HG03342 (cell line): ENCODE results near the gene C3.
A peak's percentile ranks its signal among the peaks of the same experiment; 100 is the strongest.
"Not testable (repeated sequence)": the region's sequence is repeated elsewhere in the genome, so short reads cannot be mapped to it uniquely, and the experiment has no call there.

ENCODE experiments used
- ATAC-seq: cut with Tn5 transposase; IDR thresholded peaks from one replicate; pipeline ENCODE4 v1.9.1; 2021; ENCODE audit warnings: mild to moderate bottlenecking, moderate library complexity; ENCODE audit not compliant: unreplicated experiment

Gene C3

GRCh38 chr19:6720369-6721137 lies at the start of gene C3:
Gene C3 (minus strand): TSS chr19:6720650. CDS start chr19:6720589, 61 bp downstream.
- ATAC-seq, result no peak

GRCh38 chr19:6769006-6769619 lies 48.7 kb upstream of the C3 start:
- no peak for ATAC-seq

- no peak for ATAC-seq
These were observed 47.9 kb upstream of the C3 start for GRCh38 chr19:6768236-6768785.

DNA sequence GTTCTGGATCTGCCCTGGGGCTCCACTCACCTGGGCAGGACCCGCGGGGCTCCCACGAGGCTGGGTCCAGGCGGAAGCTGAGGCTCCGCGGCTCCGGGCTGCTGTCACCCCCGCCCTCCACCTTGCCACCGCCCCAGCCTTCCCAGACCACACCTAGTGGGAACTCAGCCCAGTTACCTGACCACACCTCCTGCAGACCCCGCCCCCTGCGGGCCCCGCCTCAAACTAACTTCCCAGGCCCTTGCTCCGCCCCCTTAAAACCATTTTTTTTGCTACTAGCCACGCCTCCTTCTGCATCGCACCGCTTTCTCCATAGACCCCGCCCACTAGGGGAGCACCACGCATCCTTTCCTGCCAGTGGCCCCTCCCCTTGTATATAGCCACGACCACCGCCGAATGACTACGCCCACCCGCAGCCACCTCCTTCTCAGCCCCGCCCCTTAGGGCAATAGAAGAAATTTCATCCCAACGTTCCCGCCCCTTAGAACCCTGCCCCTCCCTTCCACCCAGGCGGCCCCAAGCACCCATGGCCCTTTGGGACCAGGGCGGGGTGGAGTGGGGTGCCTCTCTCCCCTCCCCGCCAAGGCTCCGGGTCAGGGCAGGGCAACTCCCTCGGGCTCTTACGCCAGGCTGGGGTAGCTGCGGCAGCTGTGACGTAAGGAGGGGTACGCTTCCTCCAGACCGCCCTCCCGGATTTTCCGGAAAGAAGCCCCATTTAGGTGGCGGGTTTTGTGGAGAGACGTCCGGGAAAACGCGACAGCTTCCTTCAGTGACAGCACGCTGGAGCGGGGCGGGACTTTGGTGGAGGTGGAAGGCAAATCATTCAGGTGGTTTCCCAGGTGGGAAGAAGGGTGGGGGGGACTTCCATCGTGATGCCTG lies 47.1 kb upstream of the C3 start, which contains the start of gene SH2D3A:
SH2D3A (minus strand) TSS at position 79 of the 879 bp plus-strand sequence. CDS start 3,687 bp downstream, outside the sequence.
- peak; percentile 63 for ATAC-seq

DNA sequence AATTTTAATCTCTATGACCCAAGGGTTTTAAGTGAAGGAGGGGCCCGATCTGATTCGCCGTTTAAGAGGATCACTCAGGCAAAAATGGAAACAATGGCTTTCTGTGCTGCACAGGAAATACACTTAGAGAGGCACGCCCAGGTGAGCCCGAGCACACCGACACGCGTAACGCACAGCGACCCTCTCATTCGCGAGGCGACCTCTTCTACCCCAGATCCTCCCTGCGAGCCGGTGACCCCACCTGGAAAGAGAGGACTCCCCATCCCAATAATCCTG lies 46.6 kb upstream of the C3 start:
- peak; percentile 28 for ATAC-seq

DNA sequence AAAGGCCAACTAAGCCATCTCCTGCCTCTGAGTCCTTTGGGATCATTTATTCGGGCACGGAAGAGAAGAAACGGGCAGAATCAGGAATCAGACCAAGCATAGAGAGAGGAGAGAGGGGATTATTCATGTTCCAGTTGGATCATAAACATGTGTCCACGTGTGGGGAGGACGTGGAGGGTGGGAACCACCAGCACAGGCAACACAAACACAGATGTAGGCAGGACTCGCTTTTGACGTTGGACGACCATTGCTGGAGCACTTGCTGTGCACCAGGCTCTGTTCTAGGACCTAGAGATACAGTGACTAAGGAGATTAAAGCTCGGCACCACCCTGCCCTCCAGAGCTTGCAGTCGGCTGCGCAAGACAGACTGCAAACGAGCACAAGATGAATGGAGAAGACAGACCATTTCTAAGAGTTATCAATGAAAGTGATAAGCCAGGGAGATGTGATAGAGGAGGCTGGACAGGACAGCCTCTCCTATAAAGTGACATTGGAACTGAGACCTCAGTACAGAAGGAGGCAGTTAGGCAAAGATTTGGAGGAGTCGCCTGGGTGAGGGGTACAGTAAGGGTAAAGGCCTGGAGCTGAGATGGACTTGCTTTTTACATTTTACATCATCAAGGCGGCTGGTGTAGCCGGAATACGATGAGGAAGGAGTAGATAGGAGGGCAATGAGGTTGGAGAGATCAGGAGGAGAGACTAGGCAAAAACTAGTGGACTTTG lies 46.1 kb upstream of the C3 start:
- ATAC-seq, result no peak

DNA sequence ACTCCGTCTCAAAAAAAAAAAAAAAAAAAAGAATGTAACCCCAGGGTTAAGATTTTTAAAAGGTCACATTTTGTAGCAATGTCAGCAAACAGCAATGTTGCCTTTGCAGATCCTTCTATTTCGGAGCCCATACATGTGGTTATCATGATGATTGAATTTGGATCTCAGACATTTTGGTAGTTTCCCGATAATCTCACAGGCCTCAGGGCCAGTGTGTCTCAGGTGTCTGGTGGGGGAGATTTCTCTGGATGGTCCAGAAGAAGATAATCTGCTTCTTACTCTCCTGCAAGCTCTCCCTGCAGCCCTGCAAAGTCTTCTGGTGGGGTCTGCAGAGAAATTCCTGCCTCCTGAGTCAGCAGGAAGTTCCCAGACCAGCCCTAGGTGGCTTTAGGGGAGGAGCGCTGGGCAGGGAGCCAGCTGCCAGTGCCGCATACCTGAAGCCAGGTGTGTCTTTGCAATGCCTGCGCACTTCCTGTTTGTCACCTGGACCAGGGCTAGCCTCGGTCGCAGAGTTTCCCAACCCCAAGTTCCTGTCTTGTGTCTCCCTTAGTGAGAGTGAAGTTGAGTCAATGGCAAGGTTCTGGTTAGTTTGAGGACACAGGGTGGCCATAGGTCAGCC lies 45.4 kb upstream of the C3 start:
- ATAC-seq, result no peak

DNA sequence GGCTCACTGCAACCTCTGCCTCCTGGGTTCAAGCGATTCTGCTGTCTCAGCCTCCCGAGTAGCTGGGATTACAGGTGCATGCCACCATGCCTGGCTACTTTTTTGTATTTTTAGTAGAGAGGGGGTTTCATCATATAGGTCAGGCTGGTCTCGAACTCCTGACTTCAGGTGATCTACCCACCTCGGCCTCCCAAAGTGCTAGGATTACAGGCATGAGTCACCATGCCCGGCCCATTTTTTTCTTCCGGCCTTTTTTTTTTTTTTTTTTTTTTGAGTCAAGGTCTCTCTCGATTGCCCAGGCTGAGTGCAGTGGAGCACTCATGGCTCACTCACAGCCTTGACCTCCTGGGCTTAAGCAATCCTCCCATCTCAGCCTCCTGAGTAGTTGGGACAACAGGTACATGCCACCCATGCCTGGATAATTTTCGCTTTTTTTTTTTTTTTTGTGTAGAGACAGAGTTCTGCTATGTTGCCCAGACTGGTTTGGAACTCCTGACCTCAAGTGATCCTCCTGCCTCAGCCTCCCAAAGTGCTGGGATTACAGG lies 41.9 kb upstream of the C3 start:
- ATAC-seq, result not testable (repeated sequence)

GRCh38 chr19:6761053-6761676 lies 40.7 kb upstream of the C3 start:
- ATAC-seq, result no peak

- no peak for ATAC-seq
These were observed 40.2 kb upstream of the C3 start for GRCh38 chr19:6760606-6761005.

GRCh38 chr19:6754653-6755463 lies 34.4 kb upstream of the C3 start:
- ATAC-seq, result no peak

GRCh38 chr19:6754136-6754535 lies 33.7 kb upstream of the C3 start:
- no peak for ATAC-seq

DNA sequence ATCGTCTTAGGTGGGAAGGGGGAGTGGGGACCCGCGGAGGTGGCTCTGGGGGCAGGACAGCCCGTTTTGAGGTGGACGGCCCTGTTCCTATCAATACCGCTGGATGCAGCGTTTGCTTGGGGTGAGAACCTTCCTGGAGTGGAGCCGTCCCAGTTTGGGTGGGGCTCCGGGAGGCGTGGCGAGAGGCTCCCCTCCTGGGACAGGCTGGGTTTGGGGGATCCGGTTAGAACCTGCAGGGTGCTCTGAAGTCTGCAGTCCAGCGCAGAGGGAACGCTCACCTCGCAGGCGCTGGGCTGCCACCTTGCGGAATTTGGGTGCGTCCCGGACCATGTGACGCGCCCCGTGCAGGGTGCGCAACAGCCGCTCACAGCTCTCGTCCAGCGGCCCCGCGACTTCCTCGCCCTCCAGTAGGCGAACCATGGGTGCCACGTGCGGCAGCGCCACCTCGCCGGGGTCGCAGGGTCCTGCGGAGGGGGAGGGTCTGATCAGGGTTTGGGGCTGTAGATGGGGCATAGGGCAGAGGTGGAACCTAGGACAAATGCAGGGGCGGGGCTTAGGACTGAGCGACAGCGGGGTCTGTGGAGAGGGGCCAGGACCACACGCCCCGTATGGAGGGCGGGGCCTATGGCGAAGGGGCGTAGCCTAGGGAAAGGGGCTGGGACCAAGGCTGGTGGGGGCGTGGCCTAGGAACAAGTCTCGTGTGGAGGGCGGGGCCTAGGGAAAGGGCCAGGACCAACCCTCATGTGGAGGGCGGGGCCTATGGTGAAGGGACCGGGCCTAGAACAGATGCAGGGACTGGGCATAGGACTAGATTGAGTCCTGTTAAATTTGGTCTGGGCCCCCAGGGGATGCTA lies 33.0 kb upstream of the C3 start:
- ATAC-seq, result peak; percentile 67

- no peak for ATAC-seq
These were observed 32.1 kb upstream of the C3 start for GRCh38 chr19:6752256-6753177.

DNA sequence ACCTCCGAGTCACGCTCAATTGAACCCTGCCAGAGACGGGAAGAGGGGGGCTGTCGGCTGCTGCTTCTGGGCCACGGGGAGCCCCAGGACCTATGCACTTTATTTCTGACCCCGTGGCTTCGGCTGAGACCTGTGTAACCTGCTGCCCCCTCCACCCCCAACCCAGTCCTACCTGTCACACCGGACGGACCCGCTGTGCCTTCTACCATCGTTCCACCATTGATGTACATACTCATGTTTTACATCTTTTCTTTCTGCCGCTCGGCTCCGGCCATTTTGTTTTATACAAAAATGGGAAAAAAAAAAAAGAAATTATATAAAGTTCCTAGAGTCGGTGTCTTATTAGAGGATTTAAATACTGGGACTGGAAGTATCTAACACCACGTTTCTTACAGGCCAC lies 30.7 kb upstream of the C3 start:
- no peak for ATAC-seq

GRCh38 chr19:6750062-6750461 lies 29.6 kb upstream of the C3 start:
- no peak for ATAC-seq

GRCh38 chr19:6748543-6748942 lies 28.1 kb upstream of the C3 start:
- not testable (repeated sequence) for ATAC-seq
